Fibroblast of lung (primary cell): ENCODE data around the gene PGGT1B. TPM values are rescaled to one million over a fixed set of nuclear protein-coding genes. Genes with fewer than 3 reads are reported as not detected.

Source experiments
- DNase-seq, 2 donors: peaks; one replicate each; pipeline versions ENCODE4 v3.0.0 to v3.0.0-alpha.2; 2010; ENCODE audit warnings: low read depth in 2 of 2
- H2AFZ ChIP-seq: 2 replicates; pipeline ENCODE4 v1.5.1; 2012; ENCODE audit warnings: low read length, control low read depth, inconsistent platforms
- H3K27ac ChIP-seq: 2 replicates; pipeline ENCODE4 v1.5.1; 2011; ENCODE audit warnings: low read length, control low read depth; ENCODE audit not compliant: insufficient read depth
- H3K27me3 ChIP-seq: 2 replicates; pipeline ENCODE4 v1.5.1; 2011; ENCODE audit warnings: mild to moderate bottlenecking, low read length; ENCODE audit not compliant: control insufficient read depth, insufficient read depth
- H3K36me3 ChIP-seq: 2 replicates; pipeline ENCODE4 v1.5.1; 2011; ENCODE audit warnings: low read length; ENCODE audit not compliant: control insufficient read depth, insufficient read depth
- H3K4me1 ChIP-seq: 2 replicates; pipeline ENCODE4 v1.5.1; 2011; ENCODE audit warnings: low read length; ENCODE audit not compliant: control insufficient read depth, insufficient read depth; ENCODE audit errors: extremely low read depth
- H3K4me2 ChIP-seq: 2 replicates; pipeline ENCODE4 v1.5.1; 2011; ENCODE audit warnings: low read length, control low read depth; ENCODE audit not compliant: insufficient read depth; ENCODE audit errors: extremely low read depth
- H3K4me3 ChIP-seq, 4 experiments: fragments of 200-600 bp in 1 of 4; sonication (generic) in 1 of 4; replicated peaks in 1 of 4; 2 replicates each; pipeline ENCODE4 v1.5.1; 2011 to 2016; ENCODE audit warnings: low read length in 4 of 4, low read depth in 3 of 4, mild to moderate bottlenecking in 3 of 4, control low read depth in 2 of 4, inconsistent platforms in 1 of 4, mixed read lengths in 1 of 4; ENCODE audit not compliant: insufficient read depth in 1 of 4; ENCODE audit errors: control extremely low read depth in 1 of 4
- H3K79me2 ChIP-seq: 2 replicates; pipeline ENCODE4 v1.5.1; 2012; ENCODE audit warnings: mild to moderate bottlenecking, low read length, inconsistent platforms; ENCODE audit not compliant: control insufficient read depth, insufficient read depth
- H3K9ac ChIP-seq: 2 replicates; pipeline ENCODE4 v1.5.1; 2011; ENCODE audit warnings: mild to moderate bottlenecking, low read length, control low read depth; ENCODE audit not compliant: insufficient read depth
- H3K9me3 ChIP-seq: 2 replicates; pipeline ENCODE4 v1.5.1; 2012; ENCODE audit warnings: low read depth, low read length; ENCODE audit not compliant: control insufficient read depth, insufficient read depth
- H4K20me1 ChIP-seq: 2 replicates; pipeline ENCODE4 v1.5.1; 2011; ENCODE audit warnings: low read length; ENCODE audit not compliant: control insufficient read depth, insufficient read depth; ENCODE audit errors: extremely low read depth
- EZH2 ChIP-seq: IDR thresholded peaks from 2 replicates; pipeline ENCODE4 v1.5.1; 2012; ENCODE audit warnings: low read length, control low read depth, mild to moderate bottlenecking; ENCODE audit errors: missing control alignments
- polyA plus RNA-seq, 2 donors: library from polyadenylated mRNA; depleted of rRNA in 1 of 2; stranded (reverse) in 1 of 2; unstranded in 1 of 2; fragments of >200 nt; gene quantifications; 2 replicates each; pipeline ENCODE4 v1.2.1, GENCODE V29; 2011 to 2012; ENCODE audit warnings: missing spikeins in 1 of 2
- total RNA-seq: library from RNA; depleted of rRNA; stranded (reverse); fragments of >200 nt; gene quantifications from 2 replicates; pipeline ENCODE4 v1.2.1, GENCODE V29; 2014
- TF ChIP-seq, protein P1 (sequence below), 2 donors: IDR thresholded peaks in 1 of 2; conservative IDR thresholded peaks in 1 of 2; 1 replicate in 1 of 2; 2 replicates in 1 of 2; pipeline ENCODE4 v1.5.1; 2011 to 2012; ENCODE audit warnings: low read length in 2 of 2, control low read depth in 1 of 2, inconsistent platforms in 1 of 2, low read depth in 1 of 2, mild to moderate bottlenecking in 1 of 2

Gene PGGT1B
- total and polyA plus RNA-seq, 2 donors (not counting 1 experiment from before 2014, with no cell fraction given), result 2.5 to 12.4 TPM

- DNase-seq, result no peak
- no peak overlapping the region for H3K4me3 ChIP-seq
- no peaks in the 10 kb centered on the region for H3K4me1 ChIP-seq
- no peaks in the 10 kb centered on the region for H3K79me2 ChIP-seq
- no peak overlapping the region for H2AFZ ChIP-seq
- H3K4me2 ChIP-seq, result no peak overlapping the region
- no peak overlapping the region for H3K9ac ChIP-seq
- no peaks in the 10 kb centered on the region for H4K20me1 ChIP-seq
- no peaks in the 10 kb centered on the region for H3K36me3 ChIP-seq
- no peaks in the 10 kb centered on the region for H3K27me3 ChIP-seq
- no peaks in the 10 kb centered on the region for H3K9me3 ChIP-seq
- TF ChIP-seq, protein P1, sequence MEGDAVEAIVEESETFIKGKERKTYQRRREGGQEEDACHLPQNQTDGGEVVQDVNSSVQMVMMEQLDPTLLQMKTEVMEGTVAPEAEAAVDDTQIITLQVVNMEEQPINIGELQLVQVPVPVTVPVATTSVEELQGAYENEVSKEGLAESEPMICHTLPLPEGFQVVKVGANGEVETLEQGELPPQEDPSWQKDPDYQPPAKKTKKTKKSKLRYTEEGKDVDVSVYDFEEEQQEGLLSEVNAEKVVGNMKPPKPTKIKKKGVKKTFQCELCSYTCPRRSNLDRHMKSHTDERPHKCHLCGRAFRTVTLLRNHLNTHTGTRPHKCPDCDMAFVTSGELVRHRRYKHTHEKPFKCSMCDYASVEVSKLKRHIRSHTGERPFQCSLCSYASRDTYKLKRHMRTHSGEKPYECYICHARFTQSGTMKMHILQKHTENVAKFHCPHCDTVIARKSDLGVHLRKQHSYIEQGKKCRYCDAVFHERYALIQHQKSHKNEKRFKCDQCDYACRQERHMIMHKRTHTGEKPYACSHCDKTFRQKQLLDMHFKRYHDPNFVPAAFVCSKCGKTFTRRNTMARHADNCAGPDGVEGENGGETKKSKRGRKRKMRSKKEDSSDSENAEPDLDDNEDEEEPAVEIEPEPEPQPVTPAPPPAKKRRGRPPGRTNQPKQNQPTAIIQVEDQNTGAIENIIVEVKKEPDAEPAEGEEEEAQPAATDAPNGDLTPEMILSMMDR (conservative IDR thresholded peaks at IDR 0.05 in 1 of 2, IDR thresholded peaks at IDR 0.05 in 1 of 2; ENCODE audit: low read depth in 1 of 2, low read length in 2 of 2), result no peak
- no peak for TF ChIP-seq EZH2
- H3K27ac ChIP-seq, result no peak overlapping the region
Observed at GRCh38 chr5:115306011-115306536, 43.4 kb upstream of the PGGT1B start.

DNA sequence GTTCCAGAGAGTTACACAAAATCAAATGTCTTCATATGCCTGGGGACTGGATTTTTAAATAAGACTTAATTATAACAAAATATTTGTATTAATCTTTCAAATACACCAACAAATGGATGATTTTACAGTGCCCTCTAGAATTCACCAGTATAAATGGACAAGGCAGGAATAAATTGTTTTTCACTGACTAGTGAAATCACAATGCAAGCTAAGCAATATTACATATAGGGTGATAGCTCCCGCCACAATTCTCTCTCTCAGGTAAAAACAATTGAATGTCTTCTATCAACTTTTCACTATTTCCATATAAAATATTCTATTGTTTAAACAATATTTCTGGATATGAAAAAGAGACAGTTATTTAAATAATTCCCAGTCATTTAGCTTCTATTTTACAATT lies 41.8 kb upstream of the PGGT1B start:
- Histone ChIP-seq H3K27me3 (no peaks in the 10 kb centered on the region), H3K9me3 (no peaks in the 10 kb centered on the region), H3K4me1 (no peaks in the 10 kb centered on the region), H4K20me1 (no peaks in the 10 kb centered on the region), H3K4me3 (no peak overlapping the region), H3K36me3 (no peaks in the 10 kb centered on the region), H3K4me2 (no peak overlapping the region), H2AFZ (no peak overlapping the region), H3K79me2 (no peaks in the 10 kb centered on the region), H3K27ac (no peak overlapping the region), H3K9ac (no peak overlapping the region)
- no peak for DNase-seq
- TF ChIP-seq, protein P1 (conservative IDR thresholded peaks at IDR 0.05 in 1 of 2, IDR thresholded peaks at IDR 0.05 in 1 of 2; ENCODE audit: low read depth in 1 of 2, low read length in 2 of 2), result no peak
- no peak for TF ChIP-seq EZH2

DNA sequence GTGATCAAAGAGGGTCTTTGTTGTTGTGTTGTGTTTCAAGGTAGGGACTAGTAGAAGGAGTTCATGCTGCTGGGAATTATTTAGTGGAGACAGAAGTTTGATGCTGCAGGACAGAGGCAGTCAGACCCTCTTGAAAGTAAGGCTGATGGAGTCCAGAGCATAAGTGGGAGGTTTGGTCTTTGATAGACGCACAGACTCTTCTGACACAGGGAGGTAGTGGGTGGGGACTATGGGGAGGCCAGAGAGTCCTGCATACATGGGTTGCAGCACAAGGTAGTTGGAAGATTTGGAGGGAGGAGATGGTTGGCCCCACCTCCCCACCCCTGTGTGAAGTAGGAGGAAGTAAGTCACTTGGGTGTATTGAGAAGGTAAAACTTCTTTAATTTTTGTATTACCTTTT lies 36.1 kb upstream of the PGGT1B start:
- TF ChIP-seq, protein P1 (conservative IDR thresholded peaks at IDR 0.05 in 1 of 2, IDR thresholded peaks at IDR 0.05 in 1 of 2; ENCODE audit: low read depth in 1 of 2, low read length in 2 of 2), result no peak
- no peak for TF ChIP-seq EZH2

More for the DNA sequence above, 36.1 kb upstream of the PGGT1B start:
- Histone ChIP-seq H3K36me3 (no peaks in the 10 kb centered on the region), H3K9ac (no peak overlapping the region), H3K4me3 (no peak overlapping the region), H2AFZ (no peak overlapping the region), H3K79me2 (peaks cover 12% of the 10 kb centered on the region), H3K4me1 (no peaks in the 10 kb centered on the region), H3K27me3 (no peaks in the 10 kb centered on the region), H3K4me2 (no peak overlapping the region), H3K27ac (no peak overlapping the region), H4K20me1 (no peaks in the 10 kb centered on the region), H3K9me3 (no peaks in the 10 kb centered on the region)
- DNase-seq, result no peak
